HG03575 (cell line): Measurements from ENCODE around the gene UBE2D2.
"Not testable (repeated sequence)": the region's sequence is repeated elsewhere in the genome, so short reads cannot be mapped to it uniquely, and the experiment has no call there.

Source experiments
- ATAC-seq: cut with Tn5 transposase; IDR thresholded peaks from one replicate; pipeline ENCODE4 v1.9.1; 2021; ENCODE audit not compliant: unreplicated experiment, insufficient number of reproducible peaks, low FRiP score; ENCODE audit errors: extremely low read depth

Gene UBE2D2

GRCh38 chr5:139543423-139543991 lies 17.6 kb upstream of the UBE2D2 start:
- no peak for ATAC-seq

- ATAC-seq: not testable (repeated sequence)
Measured at GRCh38 chr5:139546593-139546992, 14.5 kb upstream of the UBE2D2 start.

GRCh38 chr5:139549162-139549894 lies 11.8 kb upstream of the UBE2D2 start:
- no peak for ATAC-seq

GRCh38 chr5:139550051-139550872 lies 10.9 kb upstream of the UBE2D2 start:
- ATAC-seq: not testable (repeated sequence)

- ATAC-seq: no peak
Measured at GRCh38 chr5:139551191-139551889, 9.8 kb upstream of the UBE2D2 start.

- no peak for ATAC-seq
Measured at GRCh38 chr5:139552893-139553575, 8.1 kb upstream of the UBE2D2 start.

GRCh38 chr5:139554264-139554663 lies 6.9 kb upstream of the UBE2D2 start:
- ATAC-seq: no peak

- ATAC-seq: no peak
Measured at GRCh38 chr5:139557811-139558210, 3.3 kb upstream of the UBE2D2 start.

- no peak for ATAC-seq
Measured at GRCh38 chr5:139561655-139562451, 714 bp downstream of the UBE2D2 start.

GRCh38 chr5:139562847-139563246 lies 1.7 kb downstream of the UBE2D2 start:
- ATAC-seq: no peak

GRCh38 chr5:139565411-139566305 lies 4.5 kb downstream of the UBE2D2 start:
- peak; percentile 35 for ATAC-seq

GRCh38 chr5:139566611-139567010 lies 5.5 kb downstream of the UBE2D2 start:
- no peak for ATAC-seq

- ATAC-seq: no peak
Measured at GRCh38 chr5:139569270-139569955, 8.3 kb downstream of the UBE2D2 start.

GRCh38 chr5:139571543-139571942 lies 10.4 kb downstream of the UBE2D2 start:
- ATAC-seq: no peak

GRCh38 chr5:139571966-139572365 lies 10.8 kb downstream of the UBE2D2 start:
- no peak for ATAC-seq

GRCh38 chr5:139574641-139575312 lies 13.6 kb downstream of the UBE2D2 start:
- no peak for ATAC-seq
